Activated CD8-positive, alpha-beta memory T cell treated with anti-CD3 and anti-CD28 coated beads, Interleukin-2, amount 50 U/mL, for 1 hour (primary cell): Measurements from ENCODE around the gene SPATA32.

Source experiments
- DNase-seq: peaks from one replicate; pipeline ENCODE4 v3.0.0-alpha.2; 2020; ENCODE audit errors: extremely low read depth

The SPATA32 gene

DNA sequence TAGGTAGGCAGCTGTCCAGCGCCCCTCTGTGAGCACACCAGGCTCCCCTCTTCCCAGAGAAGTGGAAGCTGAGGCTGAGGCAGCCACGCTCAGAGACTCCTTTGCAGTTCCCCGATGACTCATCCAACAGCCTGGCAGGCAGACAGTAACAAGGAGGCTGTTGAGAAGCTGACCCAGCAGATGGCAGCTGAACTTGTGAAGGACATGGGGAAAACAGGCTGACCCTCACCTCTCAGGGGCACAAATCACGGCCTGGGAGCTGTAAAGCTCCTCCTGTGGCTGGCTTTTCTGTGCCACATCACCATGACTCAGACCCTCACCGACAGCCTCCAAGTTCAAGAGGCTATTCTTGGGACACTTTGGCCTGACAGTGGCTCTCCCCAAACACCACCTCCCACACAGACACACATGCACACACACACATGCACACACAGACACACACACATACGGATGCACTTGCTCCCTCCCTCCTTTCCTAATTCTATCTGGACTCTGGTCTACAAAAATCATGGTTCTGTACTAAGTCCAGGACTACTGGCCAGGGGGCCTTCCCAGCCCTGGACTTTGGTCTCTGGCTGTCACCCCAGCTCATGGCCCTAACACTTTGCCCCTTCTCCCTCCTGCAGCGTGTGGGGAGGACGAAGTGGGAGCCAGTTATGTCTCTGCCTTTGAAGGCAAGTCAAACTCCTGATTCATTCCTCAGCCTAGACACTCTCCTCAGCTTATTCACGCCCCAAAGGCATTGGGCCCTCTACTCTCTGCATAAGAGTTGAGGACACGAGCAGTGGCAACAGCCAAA, 31.7 kb upstream of the SPATA32 start:
- DNase-seq: no peak

DNA sequence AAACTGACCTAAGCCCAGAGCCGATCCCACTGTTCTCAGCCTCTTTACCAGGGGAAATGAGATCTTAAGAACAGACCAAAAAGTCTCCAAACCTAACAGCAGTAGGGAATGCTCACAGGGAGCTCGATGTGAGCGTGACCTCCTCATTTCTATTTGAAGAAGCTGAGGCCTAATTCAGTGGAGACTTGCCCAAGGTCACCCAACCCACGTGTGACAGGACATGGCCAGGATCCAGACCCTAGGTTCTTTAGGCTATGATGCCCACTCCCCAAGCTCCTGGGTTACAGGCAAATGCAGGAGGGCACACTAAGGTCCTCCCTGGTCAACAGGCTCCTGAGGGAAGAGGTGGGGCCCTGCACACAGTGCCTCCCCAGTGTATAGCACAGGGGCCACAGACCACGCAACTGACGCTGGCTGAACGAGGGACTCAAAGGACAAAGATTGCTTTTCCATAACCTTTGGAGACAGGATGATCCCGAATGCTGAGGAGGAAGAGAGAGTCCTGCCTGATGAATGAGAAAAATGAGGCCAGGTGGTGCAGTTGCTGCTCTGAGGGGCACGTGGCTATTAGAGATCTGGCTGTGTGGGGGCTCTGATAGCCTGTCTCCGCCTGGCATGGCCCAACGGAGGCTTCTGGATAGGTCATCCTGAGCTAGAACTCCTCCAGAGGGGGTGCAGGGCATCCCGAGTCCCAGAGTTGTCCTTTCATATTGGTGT, 31.0 kb upstream of the SPATA32 start:
- DNase-seq: no peak

DNA sequence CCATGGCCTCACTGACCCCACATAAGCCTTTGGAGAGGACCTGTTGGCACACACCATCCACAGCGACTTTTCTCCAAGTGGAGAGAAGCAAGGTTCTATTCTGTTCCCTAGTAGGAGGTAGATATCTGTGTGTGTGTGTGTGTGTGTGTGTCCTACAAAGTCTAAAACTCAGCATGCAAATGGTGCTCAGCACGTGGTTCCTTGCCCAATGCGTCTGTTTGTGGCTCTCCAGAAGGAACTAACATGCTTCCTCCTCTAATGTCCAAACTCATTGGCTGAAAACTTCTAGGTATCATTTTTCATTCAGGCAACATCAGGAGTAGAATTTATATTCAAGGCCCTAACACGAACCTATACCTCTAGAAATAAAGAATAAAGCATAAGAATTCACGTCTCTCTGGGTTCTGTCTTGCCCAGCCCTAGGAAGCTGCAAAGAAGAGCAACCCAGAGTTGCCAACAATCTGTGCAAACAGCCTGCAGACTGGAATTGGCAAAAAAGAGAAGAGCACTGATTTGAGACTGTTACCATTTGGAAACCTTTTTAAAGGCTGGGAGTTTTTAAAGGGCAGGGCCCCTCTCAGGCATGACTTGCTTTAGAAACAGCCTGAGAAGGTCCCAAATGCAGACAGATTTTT, 29.4 kb upstream of the SPATA32 start:
- DNase-seq: no peak

DNA sequence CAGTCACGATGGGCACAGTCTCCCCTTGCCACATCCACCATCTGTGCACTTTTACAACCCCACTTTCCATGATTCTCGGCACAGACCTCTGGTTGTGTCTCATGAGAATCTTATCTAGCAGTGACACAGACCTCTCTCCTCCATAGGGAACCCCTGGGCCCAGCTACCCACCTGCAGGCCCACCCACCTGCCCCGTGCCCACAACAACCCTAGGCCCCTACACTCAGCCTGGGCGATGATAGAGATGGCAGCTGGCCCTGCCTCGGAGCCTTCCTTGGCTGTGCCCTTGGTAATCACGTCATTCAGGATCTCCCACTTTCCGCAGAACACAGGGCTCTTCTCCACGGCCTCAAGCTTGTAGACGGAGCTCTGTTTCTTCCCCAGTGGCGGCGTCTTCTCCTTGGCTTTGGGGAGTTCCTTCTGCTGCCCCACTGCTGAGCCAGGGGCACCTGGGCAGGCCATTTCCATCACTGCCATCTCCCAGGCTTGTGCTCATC, 28.4 kb upstream of the SPATA32 start:
- no peak for DNase-seq

DNA sequence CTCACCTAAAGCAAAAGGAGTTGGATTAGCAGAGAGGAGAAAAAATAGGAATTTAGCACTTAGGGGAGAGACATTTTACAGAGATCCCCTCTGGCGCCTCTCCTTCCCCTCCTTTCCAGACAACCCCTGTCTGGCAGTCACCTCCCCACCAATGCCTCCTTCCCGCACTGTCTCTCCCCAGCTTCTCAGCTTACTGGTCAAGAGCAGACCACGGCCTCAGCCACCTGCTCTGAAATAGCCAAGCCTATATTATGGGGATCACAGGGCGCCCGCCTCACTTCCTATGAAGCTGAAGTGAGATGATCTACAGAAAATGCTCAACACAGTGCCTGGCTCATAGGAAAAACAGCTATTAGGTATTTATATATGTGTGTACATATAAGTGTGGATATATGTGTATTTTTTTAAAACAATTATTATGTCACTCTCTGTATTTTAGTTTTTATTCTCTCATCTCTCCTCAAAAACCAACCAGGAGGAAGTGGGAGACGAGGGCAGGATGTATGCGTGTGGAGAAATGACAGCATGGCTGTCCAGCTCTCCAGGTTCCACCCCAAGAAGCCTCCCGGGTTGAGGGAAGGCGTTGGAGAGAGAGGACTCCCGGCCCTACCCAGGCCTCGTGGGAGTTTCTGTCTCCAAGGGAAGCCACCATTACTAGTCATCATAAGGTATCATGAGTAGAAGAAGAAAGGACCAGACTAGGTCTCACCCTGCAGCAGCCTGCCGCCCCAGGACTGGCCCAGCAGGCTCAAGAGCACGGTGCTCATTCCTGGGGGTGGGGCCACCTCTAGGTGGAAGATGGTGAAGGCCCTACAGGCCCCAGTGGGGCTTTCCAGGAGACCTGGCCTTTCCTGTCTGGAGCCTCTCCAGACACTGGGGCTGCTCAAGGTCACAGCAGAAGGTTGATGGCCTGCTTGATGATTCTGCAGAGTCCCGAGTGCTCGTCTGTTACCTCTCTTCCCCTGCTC, 27.7 kb upstream of the SPATA32 start:
- DNase-seq: no peak

DNA sequence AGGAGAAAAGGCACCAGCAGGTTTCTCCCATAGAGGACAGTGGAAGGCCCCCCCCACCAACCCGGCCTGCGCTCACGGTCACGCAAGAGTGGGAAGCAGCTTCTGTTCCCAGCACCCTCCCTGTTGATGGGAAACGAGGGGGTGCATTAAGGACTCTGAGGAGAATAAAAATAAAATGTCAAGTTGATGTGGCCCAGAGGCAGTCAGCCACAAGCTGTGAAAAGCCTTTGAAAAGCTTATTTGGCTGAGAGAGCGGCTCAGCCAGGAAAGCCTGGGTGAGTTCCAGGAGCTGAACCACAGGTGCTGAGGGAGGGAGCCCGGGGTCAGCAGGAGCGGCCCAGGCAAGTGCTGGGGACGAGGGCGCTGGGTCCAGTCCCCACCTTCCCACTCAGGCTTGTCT, 26.9 kb upstream of the SPATA32 start:
- no peak for DNase-seq

DNA sequence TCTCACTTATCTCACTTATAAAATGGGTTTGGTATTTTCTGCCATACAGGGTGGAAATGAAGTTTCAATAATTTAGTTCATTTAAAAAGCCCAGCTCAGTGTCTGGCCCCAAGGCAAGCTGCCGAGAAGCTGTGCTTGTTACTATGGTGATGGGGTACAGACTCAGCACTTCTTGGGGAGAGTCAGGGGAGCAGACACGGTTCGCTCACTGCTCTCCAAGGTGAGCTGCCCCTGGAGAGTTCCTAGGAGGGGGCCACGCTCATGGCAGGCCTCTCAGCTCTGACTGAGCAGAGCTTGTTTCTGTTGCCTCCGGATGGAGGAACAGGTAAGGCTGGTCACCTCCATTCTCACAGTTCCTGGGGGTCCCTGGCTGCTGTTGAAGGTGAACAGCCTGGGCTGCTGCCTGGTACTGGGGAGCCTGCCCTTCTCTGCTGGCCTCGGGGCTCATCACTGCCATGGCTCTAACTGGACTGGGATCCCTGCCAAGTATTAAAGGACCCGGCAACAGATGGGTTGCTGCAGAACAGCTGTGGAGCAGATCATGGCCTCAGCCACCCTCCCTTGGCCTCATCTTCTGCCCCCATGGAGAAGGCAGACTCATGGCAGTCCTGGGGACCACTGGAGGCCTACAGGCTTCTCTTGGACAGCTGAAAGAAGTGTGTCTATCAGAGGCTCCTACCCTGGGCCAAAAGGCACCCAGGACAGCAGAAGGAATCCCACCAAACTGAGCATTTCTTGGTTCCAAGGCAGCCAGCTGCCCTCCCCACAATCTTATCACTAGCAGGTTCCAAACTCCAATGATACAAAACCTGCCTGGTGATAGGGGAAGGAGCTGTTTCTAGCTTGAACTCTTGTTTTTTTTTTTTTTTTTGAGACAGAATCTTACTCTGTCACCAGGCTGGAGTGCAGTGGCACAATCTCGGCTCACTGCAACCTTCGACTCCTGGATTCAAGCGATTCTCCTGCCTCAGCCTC, 25.9 kb upstream of the SPATA32 start:
- no peak for DNase-seq

DNA sequence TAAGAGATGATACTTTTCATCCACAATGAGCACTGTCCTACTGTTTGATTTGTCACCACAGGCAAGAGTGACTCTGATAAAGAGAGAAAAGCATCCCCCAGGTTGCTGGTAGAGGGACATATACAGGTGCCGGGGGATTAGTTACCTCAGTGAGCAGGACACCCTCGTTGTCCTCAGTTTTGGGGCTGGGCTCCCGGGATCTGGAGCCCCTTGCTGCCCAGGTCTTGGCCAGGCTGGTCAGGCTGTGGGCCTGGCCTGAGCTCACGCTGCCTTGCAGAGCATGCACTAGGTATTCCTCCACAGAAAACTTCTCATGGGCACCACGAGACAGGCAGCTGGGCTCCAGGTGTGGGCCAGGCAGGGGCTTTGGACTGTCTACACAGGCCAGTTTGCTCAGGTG, 24.4 kb upstream of the SPATA32 start:
- DNase-seq: no peak

DNA sequence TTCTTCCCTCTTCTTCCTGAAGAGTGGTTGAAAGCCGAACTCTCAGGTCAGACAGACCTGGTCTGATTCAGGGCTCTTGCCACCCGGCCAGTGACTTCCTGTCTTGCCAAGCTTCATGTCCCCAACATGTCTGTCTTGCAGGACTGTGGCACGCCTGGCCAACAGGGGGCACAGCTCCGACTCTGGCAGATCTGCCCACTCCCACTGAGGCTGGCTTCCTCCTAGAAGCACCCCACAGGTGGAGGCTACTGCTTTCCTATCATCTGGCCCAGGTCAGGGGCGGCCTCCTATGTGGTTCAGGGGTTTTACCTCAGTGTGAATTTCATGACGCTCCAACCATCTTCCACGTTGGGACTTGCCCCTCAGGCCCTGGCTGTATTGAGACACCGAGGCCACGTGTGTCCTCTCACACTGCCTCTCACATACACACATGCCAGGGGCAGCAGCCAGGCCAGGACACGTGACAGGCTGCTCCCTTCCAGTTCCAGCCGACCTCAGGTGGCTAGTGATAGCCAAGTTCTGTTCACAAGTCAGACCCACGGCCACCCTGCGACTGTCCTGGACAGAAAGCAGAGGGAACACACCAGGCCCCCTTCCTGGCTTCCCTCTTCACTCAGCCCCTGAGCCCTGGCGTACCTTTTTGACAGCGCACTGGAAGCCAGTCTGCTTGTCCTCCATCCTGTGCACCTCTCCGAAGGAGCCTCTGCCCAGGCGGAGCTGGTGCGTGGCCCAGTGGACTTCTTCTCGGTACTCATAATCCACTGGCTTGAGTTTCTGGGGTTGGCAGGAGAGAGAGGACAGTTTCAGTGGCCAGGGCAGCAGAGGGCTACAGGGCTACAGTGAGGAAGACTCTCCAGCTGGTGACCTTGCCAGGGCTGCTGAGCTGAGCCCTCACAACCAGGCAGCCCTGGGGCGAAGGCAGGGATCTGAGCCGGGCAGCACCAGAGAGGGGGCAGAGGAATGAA, 22.6 kb upstream of the SPATA32 start:
- no peak for DNase-seq

DNA sequence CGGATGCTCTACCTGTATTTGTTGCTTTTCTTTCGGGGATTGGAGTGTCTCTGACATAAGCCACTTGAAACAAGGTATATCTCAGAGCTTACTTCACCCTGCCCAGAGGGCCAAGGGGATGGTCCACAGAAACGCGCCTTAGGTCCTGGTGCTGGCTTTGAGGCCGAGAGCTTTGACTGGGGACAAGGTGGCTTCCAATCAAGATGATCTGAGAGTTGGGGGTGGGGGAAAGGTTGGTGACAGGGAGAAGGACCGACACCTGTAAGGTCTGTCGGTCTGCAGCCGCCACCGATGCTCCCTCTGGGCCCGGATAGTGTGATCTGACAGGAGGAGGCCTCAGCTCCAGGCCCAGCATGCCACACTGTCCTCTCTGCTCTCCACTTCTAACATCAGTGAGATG, 21.8 kb upstream of the SPATA32 start:
- no peak for DNase-seq

DNA sequence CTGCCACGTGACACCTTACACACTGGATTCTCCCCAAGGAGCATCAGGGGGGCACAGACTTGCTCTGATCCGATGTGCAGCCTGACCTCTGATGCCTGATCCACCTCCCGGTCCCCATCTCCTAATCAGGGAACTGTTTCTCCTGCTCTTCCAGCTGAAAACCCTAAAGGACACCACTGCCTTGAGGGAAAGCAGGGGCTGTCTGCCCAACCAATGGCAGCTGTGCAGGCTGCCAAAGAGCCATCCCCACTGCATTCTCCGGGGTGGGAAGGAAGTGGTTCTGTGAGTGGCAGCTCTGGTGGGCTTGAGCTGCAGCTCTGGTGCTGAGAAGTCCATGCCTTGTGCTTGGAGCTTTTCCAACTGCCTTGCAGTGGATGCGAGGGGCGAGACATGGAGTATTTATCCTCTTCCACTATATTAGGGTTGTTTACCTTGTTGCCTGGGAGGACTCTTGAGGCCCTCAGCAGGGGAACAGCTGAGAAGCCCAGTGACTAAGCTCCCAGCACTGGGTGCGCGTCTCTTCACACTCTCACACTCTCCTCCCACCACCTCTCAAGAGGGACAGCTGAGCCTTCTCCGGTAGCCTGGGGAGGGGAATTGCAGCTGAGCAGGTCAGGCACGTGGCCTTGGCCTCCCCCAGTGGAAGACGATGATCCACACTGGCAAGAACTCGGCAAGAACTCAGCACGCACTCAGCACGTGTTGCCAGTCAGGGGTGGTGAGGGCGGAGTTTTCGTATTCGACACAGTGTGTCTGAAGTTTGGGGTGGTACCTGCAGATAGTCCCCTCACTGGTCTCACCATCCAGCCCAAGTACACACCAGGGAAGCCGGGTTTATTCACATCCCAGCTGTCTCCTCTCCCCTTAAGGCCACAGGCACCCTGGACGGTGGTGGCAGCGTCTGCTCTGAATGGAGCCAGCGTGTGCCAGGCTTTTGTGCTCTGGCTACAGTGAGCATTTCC, 21.1 kb upstream of the SPATA32 start:
- DNase-seq: no peak

DNA sequence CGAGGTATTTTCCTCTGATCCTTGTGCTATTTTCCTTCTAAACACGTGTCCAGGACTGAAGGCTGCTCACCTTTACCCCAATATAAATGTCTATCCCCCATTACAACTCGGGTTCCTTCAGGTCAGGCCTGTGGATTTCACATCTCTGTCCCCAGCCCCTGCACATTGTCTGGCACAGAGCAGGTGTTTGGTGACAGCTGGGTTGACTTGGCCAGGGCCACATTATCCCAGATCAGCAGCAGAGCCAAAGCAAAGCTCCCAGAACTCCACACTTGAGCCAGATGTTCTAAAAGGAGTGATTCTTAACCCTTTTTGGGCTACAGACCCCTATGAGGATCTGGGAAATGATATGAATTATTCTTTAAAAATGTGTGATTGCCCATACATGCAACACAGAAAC, 18.0 kb upstream of the SPATA32 start:
- no peak for DNase-seq

DNA sequence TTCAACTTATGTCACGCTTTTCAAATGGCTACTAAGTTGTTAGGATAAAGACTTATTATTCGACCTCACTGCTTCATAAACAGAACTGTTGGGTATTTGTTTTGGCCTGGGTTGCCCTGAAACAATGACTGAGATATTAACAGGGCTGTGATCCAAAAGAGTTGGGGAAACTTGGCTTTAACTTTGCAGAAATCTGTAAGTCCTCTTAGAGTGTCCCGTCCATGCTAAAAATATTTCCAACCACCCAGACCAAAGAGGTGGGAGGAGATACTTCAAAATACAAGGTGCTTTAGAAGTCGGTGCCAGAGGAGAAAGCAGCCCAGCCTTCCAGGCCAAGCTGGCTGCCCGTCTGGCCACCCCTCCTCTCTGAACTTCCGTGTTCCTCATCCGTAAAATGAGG, 16.1 kb upstream of the SPATA32 start:
- DNase-seq: no peak

DNA sequence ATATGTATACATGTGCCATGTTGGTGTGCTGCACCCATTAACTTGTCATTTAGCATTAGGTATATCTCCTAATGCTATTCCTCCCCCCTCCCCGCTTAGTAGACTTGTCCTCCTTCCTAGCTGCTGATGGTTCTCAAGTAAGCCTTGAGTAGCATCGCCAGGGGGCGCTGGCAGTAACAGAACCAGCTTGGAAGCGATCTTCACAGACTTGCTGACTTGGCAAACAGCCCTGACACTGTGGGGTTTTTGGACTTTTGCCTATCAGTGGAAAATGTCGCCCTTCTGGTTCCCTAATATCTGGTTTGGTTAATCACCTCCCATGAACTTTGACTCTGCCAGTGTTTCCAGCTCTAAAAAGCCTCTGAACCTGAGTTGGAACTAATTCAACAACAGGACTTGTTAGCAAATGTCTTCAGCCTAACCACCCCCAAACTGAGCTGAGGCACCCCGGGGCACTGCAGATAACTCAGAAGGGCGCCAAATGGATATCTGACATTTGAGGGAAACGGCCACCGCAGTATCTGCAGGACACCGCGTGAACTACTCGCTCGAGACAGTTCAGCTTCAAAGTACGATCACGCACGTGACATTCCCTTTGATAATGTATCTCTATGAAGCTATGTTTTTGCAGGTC, 15.4 kb upstream of the SPATA32 start:
- DNase-seq: peak; percentile 82

DNA sequence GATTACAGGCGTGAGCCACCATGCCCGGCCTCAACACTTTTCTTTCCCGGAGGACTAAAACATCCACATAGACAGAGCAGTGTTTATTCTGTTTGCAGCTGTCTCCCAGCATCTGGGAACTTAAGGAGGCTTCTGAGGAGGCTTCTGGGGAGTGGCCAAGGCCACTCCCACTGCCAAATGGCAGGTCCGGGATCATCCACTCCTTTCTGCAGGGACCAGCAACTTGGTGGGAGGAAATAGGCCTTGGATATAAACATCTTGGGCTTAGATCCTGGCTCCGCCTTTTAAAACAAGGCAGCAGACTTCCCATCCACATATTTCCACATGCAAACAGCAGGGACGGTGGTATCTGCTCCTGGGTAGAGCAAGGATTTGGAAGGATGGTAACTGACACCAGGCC, 14.1 kb upstream of the SPATA32 start:
- no peak for DNase-seq

DNA sequence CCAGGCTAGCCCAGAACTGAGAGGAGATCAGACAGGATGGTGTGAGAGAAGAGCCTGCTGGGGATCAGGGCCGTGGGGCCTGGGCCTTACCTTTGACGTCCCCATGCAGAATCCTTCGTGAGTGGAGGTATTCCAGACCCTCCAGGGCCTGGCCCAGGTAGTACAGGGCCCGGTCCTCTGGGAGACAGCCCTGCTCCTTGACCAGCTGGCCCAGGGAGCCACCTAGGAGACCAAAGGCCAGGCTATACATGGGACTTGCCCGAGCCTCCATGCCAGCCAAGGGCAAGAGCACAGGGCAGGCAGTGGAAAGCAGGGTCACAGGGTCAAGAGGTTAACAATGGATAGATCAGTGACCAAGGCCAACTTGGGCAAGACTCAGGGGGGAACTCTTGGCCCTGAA, 12.1 kb upstream of the SPATA32 start:
- DNase-seq: no peak

DNA sequence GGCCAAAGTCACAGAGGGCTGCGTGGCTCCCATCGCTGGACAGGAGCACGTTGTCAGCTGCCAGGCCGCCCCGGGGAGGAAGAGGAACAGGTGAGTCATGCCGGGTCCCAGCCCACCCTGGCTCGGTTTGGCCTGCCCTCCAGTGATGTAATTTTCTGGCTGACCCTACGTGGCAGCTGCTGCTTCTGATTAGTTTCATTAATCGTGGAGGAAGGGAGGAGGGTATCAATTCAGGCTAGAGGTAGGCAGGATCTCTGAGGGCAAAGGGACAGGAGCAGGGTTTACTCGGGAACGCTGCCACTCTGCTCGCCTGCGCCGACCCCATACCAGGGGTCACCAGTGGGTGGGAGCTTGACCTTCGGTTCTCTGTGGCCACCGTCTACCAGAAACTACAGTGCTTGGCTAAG, 11.7 kb upstream of the SPATA32 start:
- DNase-seq: no peak

DNA sequence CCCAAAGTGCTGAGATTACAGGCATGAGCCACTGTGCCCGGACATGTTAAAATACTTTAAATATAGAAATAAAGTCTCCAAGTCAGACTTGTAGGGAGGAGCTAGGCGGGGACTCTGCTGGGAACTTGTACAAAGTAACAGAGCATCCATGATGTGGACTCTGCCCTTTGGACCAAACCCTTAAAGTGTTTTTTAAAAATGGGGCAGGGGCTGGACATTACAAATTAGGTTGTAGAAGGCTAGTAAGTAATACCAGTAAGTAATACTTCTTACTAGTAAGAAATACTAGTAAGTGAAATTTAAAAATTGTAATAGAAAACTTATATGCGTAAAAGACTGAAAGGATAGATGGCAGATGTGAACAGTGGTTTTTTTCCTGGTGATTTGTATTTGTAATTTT, 9.7 kb upstream of the SPATA32 start:
- no peak for DNase-seq
